Chondrocyte (in vitro differentiated cells): ENCODE data around the gene SREBF1. TPM values are rescaled to one million over a fixed set of nuclear protein-coding genes. Genes with fewer than 3 reads are reported as not detected.

Experiments used
- DNase-seq: peaks from one replicate; pipeline ENCODE4 v3.0.0; 2021; ENCODE audit warnings: mixed read lengths, low spot score
- H3K27ac Mint-ChIP-seq: one replicate; pipeline ENCODE4 v1.8.0; 2021; ENCODE audit warnings: mild to moderate bottlenecking, moderate library complexity, mixed read lengths; ENCODE audit not compliant: unreplicated experiment
- H3K27me3 Mint-ChIP-seq: 2 replicates; pipeline ENCODE4 v1.8.0; 2021; ENCODE audit warnings: low read depth, mixed read lengths
- H3K36me3 Mint-ChIP-seq: 2 replicates; pipeline ENCODE4 v1.8.0; 2021; ENCODE audit warnings: low read depth, mixed read lengths
- H3K4me1 Mint-ChIP-seq: 2 replicates; pipeline ENCODE4 v1.8.0; 2021; ENCODE audit warnings: low read depth, mild to moderate bottlenecking, mixed read lengths
- H3K4me3 Mint-ChIP-seq: one replicate; pipeline ENCODE4 v1.8.0; 2021; ENCODE audit warnings: mild to moderate bottlenecking, moderate library complexity, mixed read lengths; ENCODE audit not compliant: unreplicated experiment
- H3K9me3 Mint-ChIP-seq: 2 replicates; pipeline ENCODE4 v1.8.0; 2021; ENCODE audit warnings: low read depth, mixed read lengths
- total RNA-seq: library from RNA; stranded (reverse); gene quantifications from 3 replicates; pipeline ENCODE4 v1.2.1, GENCODE V29; 2021
- TF ChIP-seq, protein P1 (sequence below): fragments of 200-600 bp; sonication (generic); IDR thresholded peaks from 2 replicates; pipeline ENCODE4 v1.5.0; 2021; ENCODE audit warnings: antibody characterized with exemption, mild to moderate bottlenecking, moderate library complexity

SREBF1 gene
- total RNA-seq, 1 donor from 2014 or later = 22.8 TPM

DNA sequence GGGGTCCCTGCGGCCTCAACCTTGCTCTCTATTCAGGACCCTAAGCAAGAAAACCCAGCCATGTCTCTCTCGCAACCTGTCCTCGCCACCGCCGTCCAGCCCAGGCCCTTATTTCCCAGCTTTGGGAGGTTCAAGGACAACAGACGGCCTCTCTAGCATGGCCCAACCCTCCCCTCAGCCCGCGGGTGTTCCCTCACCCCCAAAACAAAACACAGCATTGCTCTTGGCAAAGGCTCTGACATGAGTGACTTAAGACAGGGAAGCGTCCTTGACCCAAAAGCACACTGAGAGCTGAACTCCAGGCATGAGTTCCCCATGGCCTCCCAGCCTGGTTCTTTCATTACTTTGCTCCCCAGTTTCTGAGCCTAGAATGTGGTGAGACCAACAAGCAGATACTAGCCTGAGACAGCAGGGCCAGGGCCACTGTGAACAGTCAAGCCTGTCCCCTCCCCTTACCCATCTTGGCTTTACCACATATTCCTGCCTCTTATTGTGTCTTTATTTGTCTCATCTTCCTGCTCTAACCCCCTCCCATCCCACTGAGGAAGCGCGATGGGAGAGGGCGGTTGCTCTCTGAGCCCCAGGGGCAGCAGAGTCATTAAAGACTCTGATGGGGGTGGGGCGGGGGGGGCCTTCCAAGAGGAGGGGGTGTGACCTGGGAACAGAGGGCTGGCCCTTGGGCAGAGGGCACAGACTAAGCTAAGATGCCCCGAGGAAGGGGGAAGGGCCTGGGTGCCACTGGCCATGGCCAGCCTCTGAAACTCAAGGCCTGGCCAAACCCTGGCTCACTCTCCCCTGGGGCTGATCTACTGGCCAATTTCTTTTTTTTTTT, 11.8 kb downstream of the SREBF1 start:
- peak overlapping the region; percentile 45 for H3K27ac Mint-ChIP-seq
- no peaks in the 10 kb centered on the region for H3K9me3 Mint-ChIP-seq
- no peak for DNase-seq
- TF ChIP-seq, protein P1, sequence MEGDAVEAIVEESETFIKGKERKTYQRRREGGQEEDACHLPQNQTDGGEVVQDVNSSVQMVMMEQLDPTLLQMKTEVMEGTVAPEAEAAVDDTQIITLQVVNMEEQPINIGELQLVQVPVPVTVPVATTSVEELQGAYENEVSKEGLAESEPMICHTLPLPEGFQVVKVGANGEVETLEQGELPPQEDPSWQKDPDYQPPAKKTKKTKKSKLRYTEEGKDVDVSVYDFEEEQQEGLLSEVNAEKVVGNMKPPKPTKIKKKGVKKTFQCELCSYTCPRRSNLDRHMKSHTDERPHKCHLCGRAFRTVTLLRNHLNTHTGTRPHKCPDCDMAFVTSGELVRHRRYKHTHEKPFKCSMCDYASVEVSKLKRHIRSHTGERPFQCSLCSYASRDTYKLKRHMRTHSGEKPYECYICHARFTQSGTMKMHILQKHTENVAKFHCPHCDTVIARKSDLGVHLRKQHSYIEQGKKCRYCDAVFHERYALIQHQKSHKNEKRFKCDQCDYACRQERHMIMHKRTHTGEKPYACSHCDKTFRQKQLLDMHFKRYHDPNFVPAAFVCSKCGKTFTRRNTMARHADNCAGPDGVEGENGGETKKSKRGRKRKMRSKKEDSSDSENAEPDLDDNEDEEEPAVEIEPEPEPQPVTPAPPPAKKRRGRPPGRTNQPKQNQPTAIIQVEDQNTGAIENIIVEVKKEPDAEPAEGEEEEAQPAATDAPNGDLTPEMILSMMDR = no peak
- H3K4me3 Mint-ChIP-seq = no peak overlapping the region
- no peaks in the 10 kb centered on the region for H3K36me3 Mint-ChIP-seq
- peaks cover 35% of the 10 kb centered on the region for H3K4me1 Mint-ChIP-seq
- no peaks in the 10 kb centered on the region for H3K27me3 Mint-ChIP-seq

DNA sequence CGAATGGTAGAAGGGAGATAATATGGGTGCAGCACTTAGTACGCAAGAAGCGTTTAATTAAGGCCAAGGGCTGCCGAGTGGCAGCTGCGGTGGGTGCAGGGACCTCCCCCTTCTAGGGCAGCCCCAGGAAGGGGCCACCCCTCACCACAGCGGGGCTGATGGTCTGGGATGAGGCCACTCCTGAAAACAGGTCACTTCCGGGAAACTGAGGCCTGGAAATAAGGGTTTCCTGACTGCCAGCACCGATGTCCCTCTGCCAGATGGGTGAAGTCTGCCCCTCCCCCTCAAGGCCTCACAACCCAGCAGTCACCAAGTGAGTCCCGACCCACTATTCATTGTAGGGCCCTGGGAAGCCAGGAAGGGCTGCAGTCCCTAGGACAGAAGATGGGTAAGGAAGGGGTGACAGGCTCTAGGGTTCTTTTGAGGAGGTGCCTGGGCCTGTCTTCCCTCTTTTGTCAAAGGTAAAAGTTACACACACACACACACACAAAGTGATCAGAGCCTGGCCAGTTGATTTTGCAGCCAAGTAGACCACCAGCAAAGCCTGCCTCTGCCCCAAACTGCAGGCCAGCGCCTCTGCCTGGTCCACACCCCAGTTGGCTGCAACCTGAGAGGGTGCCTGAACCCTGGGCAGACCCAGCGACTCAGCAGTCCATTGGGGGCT, 12.5 kb downstream of the SREBF1 start:
- H3K4me1 Mint-ChIP-seq = peaks cover 42% of the 10 kb centered on the region
- no peaks in the 10 kb centered on the region for H3K27me3 Mint-ChIP-seq
- TF ChIP-seq, protein P1 = no peak
- no peaks in the 10 kb centered on the region for H3K36me3 Mint-ChIP-seq
- H3K27ac Mint-ChIP-seq = peak overlapping the region; percentile 59
- peak overlapping the region; percentile 71 for H3K4me3 Mint-ChIP-seq
- H3K9me3 Mint-ChIP-seq = no peaks in the 10 kb centered on the region
- no peak for DNase-seq

DNA sequence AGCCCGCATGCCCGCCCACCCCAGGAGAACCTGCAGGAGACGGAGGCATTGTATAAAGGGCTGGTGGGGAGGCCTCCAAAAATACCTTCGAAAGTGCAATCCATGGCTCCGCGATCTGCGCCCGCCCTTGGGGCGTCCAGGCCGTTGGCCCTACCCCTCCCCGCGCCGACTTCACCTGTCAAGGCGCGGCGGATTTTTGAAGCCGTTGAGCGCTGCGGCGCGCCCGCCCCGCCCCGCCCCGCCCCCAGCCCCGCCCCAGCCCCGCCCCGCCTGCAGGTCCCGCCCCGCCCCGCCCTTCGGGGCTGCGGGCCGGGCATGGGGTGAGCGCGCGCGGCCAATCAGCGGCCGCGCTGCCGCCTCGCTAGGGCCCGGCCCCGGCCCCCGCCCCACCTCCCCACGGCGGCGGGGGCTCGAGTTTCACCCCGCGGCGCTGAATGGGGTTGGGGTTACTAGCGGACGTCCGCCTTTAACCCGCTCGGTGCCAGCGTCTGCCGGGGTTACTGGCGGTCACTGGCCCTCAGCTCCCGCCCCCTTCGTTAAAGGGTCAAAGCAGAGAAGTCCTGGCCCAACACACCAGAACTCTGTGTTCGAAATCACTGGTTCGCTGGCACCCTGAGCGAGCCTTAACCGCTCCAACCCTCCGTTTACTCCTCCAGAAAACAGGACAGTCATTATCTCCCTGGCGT, 13.2 kb downstream of the SREBF1 start:
- Mint-ChIP-seq H3K4me3 (peak overlapping the region; percentile 71), H3K27ac (peak overlapping the region; percentile 59), H3K36me3 (peaks cover 2% of the 10 kb centered on the region), H3K9me3 (no peaks in the 10 kb centered on the region), H3K27me3 (no peaks in the 10 kb centered on the region), H3K4me1 (peaks cover 42% of the 10 kb centered on the region)
- DNase-seq = no peak
- TF ChIP-seq, protein P1 = no peak

DNA sequence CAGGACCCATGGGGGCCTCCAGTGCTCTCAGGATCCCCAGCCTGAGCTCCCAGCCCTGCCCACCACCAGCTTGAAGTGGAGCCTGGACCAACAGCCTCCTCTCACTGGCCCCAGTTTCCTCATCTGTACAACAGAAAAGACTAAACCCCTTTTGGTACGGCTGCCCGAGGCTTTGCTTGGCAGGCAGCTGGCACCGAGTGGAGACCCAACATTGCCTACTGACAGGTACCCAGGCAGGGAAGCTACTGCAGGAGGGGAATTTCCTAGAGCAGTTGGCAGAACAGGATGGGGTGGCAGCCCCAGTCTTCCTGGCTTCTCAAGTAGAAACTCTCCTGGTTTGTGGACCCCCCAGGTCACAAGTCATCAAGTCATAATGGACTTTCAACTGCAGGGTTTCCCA, 14.2 kb downstream of the SREBF1 start:
- no peaks in the 10 kb centered on the region for H3K27me3 Mint-ChIP-seq
- peaks cover 2% of the 10 kb centered on the region for H3K36me3 Mint-ChIP-seq
- H3K27ac Mint-ChIP-seq = no peak overlapping the region
- DNase-seq = no peak
- TF ChIP-seq, protein P1 = no peak
- H3K9me3 Mint-ChIP-seq = no peaks in the 10 kb centered on the region
- H3K4me1 Mint-ChIP-seq = peaks cover 42% of the 10 kb centered on the region
- no peak overlapping the region for H3K4me3 Mint-ChIP-seq

DNA sequence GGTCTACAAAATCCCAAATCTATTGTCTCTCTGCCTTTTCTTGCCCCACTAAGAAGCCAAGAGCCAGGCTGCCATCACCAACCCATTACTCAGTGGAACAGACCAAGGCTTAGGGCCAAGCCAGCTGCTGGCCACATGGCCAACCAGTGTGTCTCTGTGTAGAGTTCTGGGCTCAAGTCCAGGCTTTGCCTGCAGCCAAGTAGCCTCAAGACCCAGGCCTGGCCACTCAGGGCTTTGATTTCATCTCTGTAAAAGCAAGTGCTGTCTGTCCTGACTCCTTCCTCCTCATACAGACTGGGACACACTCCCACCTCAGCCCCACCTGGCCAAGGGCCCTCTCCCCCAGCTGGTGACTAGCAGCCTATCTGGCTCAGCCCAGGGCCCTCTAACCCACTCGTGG, 14.6 kb downstream of the SREBF1 start:
- H3K36me3 Mint-ChIP-seq = peaks cover 2% of the 10 kb centered on the region
- H3K4me3 Mint-ChIP-seq = no peak overlapping the region
- no peaks in the 10 kb centered on the region for H3K27me3 Mint-ChIP-seq
- TF ChIP-seq, protein P1 = no peak
- peaks cover 42% of the 10 kb centered on the region for H3K4me1 Mint-ChIP-seq
- DNase-seq = no peak
- H3K9me3 Mint-ChIP-seq = no peaks in the 10 kb centered on the region
- no peak overlapping the region for H3K27ac Mint-ChIP-seq
